Adrenal gland (tissue), 12 donors: ENCODE data around the gene PHF2. TPM values are rescaled to one million over a fixed set of nuclear protein-coding genes. Genes with fewer than 3 reads are reported as not detected.
"Not testable (repeated sequence)": the region's sequence is repeated elsewhere in the genome, so short reads cannot be mapped to it uniquely, and the experiment has no call there.

Experiments
- DNase-seq, 7 donors: peaks; one replicate each; pipeline ENCODE4 v3.0.0-alpha.2; 2019 to 2020
- H3K27ac ChIP-seq, 5 donors: fragments of 200-600 bp; sonication (generic) in 4 of 5; 1 replicate in 3 of 5; 2 replicates in 2 of 5; pipeline versions ENCODE4 v1.5.1 to v1.8.0; 2016 to 2020; ENCODE audit warnings: mild to moderate bottlenecking in 1 of 5
- H3K27me3 ChIP-seq: fragments of 200-600 bp; 2 replicates; pipeline ENCODE4 v1.8.0; 2021
- H3K36me3 ChIP-seq, 2 donors: fragments of 200-600 bp; replicated peaks in 1 of 2; 1 replicate in 1 of 2; 2 replicates in 1 of 2; pipeline versions ENCODE4 v1.5.1 to v1.8.0; 2018 to 2022
- H3K4me1 ChIP-seq, 2 donors: fragments of 200-600 bp; replicated peaks in 1 of 2; 1 replicate in 1 of 2; 2 replicates in 1 of 2; pipeline versions ENCODE4 v1.5.1 to v1.8.0; 2018 to 2021
- H3K4me3 ChIP-seq, 4 donors: fragments of 200-600 bp; sonication (generic) in 3 of 4; one replicate each; pipeline ENCODE4 v1.5.1; 2016 to 2018
- H3K9me3 ChIP-seq, 3 donors: fragments of 200-600 bp; sonication (generic) in 1 of 3; replicated peaks in 1 of 3; 1 replicate in 2 of 3; 2 replicates in 1 of 3; pipeline versions ENCODE4 v1.5.1 to v1.8.0; 2016 to 2021
- POLR2A ChIP-seq, 2 donors: fragments of 450-650 bp; IDR thresholded peaks; one replicate each; pipeline ENCODE4 v1.6.1; 2017; ENCODE audit warnings: antibody characterized with exemption in 2 of 2, mild to moderate bottlenecking in 2 of 2, moderate library complexity in 1 of 2
- WGBS, 4 donors: extraction: QIAGEN DNeasy Blood & Tissue Kit in 2 of 4; methylation state at CpG; one replicate each; pipeline versions ENCODE4 v1.1.5 to v1.1.7; 2013 to 2017; 5-methylcytosine and 5-hydroxymethylcytosine counted together
- intact Hi-C, 2 donors: fragments of 100-400 bp; cut with DNase I; formaldehyde crosslinking; loops; one replicate each; pipeline versions ENCODE4 v1.14.1 to v1.15.0; 2022 to 2023
- polyA plus RNA-seq, 3 donors: library from polyadenylated mRNA; stranded (reverse); fragments of 200-250 nt in 2 of 3; fragments of 350-450 nt in 1 of 3; fragmentation: Illumina TruSeq in 1 of 3; extraction: RNeasy Lipid Tissue Mini Kit (QIAGEN cat#74804) in 1 of 3; gene quantifications; one replicate each; pipeline ENCODE4 v1.2.3, GENCODE V29; 2013 to 2014
- total RNA-seq, 9 donors: library from RNA; depleted of rRNA in 4 of 9; stranded (reverse); fragments of >200 nt in 4 of 9; fragments of 120-200 nt in 1 of 9; fragmentation: NEBNext Ultra II Directional in 1 of 9; extraction: Animal tissue kit (Norgen Biotek cat#: 25700) in 1 of 9; gene quantifications; one replicate each; pipeline versions ENCODE4 v1.1.0 to v1.2.4, GENCODE V29; 2013 to 2023
- TF ChIP-seq, protein P1 (sequence below), 6 experiments: fragments of 450-650 bp in 4 of 6; fragments of 200-600 bp in 2 of 6; sonication (generic) in 1 of 6; IDR thresholded peaks; 1 replicate in 5 of 6; 2 replicates in 1 of 6; pipeline versions ENCODE4 v1.5.1 to v1.8.0; 2016 to 2021; ENCODE audit warnings: antibody characterized with exemption in 6 of 6, mild to moderate bottlenecking in 2 of 6, moderate library complexity in 1 of 6
- donor health status: healthy with polysubstance abuse.
- donor health status: Bipolar disorder and iron deficiency.
- donor health status: DM: yes; HTN: yes; CAD: no.
- donor health status: DM: no; HTN: no; CAD: no.
- donor health status: DM: no; HTN: no; CAD: no.
- donor health status: DM: yes; HTN: yes; CAD: no.

PHF2 gene
- total and polyA plus RNA-seq, 12 donors = 11.0 to 37.6 (median 22.0) TPM

DNA sequence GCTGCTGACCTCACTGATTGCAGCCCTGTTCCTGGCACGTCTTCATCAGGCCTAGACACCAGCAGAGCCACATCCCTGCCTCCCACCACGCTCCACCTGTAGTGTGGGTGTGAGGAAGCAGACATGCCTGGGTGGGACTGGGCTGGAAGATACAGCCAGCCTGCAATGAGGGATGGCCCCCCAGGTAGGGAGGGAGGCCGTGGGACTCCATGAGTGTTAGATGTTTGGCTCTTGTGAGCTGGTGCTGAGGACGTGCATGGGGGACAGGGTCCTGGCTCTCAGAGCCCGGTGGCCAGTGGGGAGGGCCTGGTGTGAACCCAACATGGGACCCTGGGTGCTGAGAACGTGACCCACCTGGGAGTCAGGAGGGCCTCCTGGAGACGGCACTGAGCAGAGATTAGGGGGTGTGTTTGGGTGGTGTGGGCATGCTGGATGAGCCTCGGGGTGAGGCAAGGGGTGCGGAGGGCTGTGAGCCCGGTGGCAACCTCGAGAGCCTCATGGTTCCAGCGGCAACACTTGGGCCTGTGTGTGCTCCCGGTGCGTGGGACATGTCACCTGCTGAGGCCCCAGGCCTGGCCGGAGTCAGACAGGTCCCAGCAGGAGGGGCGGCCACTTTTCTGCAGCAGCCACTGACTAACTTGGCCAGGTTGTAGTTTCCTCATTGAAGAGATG lies 87.6 kb downstream of the PHF2 start:
- WGBS, 4 donors = 88 to 96% (median 92%) methylated on average over 11 to 16 of the region's 16 CpGs
- DNase-seq = peak in 1 of 7 donors; percentile 8
- no peaks in the 10 kb centered on the region for H3K9me3 ChIP-seq
- no peaks in the 10 kb centered on the region for H3K27me3 ChIP-seq
- no peaks in the 10 kb centered on the region for H3K4me1 ChIP-seq
- H3K36me3 ChIP-seq = peaks cover 0 to 8% of the 10 kb centered on the region in 2 donors
- intact Hi-C loops = no loop called here
- TF ChIP-seq, protein P1, sequence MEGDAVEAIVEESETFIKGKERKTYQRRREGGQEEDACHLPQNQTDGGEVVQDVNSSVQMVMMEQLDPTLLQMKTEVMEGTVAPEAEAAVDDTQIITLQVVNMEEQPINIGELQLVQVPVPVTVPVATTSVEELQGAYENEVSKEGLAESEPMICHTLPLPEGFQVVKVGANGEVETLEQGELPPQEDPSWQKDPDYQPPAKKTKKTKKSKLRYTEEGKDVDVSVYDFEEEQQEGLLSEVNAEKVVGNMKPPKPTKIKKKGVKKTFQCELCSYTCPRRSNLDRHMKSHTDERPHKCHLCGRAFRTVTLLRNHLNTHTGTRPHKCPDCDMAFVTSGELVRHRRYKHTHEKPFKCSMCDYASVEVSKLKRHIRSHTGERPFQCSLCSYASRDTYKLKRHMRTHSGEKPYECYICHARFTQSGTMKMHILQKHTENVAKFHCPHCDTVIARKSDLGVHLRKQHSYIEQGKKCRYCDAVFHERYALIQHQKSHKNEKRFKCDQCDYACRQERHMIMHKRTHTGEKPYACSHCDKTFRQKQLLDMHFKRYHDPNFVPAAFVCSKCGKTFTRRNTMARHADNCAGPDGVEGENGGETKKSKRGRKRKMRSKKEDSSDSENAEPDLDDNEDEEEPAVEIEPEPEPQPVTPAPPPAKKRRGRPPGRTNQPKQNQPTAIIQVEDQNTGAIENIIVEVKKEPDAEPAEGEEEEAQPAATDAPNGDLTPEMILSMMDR (IDR thresholded peaks at IDR 0.05) = no peak
- TF ChIP-seq POLR2A (IDR thresholded peaks at IDR 0.05) = no peak
- no peak overlapping the region for H3K27ac ChIP-seq
- H3K4me3 ChIP-seq = no peak overlapping the region

DNA sequence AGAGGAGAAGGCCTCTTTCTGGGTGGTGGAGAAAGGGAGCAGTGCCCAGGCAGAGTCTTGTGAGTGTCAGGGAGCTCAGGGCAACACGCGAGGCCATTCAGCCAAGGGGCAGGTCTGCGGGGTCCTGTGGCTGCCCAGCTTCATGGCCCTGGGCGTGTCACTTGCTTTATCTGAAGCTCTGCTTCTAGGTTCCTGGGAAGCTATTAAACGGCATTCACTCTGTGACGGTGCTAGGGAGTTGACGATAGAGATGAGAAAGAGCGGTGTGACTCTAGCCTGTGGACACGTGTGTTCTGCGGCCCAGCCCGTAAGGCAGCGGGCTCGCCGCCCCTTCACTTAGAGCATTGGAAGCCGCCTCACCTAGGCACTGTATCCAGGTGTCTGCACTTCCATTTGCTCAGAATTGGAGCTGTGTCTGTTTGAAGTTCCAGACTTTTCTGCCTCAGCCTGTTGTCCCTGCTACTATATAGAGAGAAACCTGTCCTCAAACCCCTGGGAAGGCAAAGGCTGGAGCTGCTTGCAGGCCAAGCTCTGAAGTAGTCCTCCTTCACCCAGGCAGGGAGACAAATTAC lies 88.3 kb downstream of the PHF2 start:
- 89 to 100% (median 93%) methylated on average over 3 to 15 of the region's 15 CpGs for WGBS, 4 donors
- intact Hi-C loops = no loop called here
- Histone ChIP-seq H3K27me3 (no peaks in the 10 kb centered on the region), H3K36me3 (peaks cover 0 to 8% of the 10 kb centered on the region in 2 donors), H3K4me3 (no peak overlapping the region), H3K4me1 (no peaks in the 10 kb centered on the region), H3K27ac (no peak overlapping the region), H3K9me3 (no peaks in the 10 kb centered on the region)
- TF ChIP-seq, protein P1 (IDR thresholded peaks at IDR 0.05) = no peak
- no peak for TF ChIP-seq POLR2A (IDR thresholded peaks at IDR 0.05)
- DNase-seq = peak in 2 of 7 donors; percentile 1 to 20

DNA sequence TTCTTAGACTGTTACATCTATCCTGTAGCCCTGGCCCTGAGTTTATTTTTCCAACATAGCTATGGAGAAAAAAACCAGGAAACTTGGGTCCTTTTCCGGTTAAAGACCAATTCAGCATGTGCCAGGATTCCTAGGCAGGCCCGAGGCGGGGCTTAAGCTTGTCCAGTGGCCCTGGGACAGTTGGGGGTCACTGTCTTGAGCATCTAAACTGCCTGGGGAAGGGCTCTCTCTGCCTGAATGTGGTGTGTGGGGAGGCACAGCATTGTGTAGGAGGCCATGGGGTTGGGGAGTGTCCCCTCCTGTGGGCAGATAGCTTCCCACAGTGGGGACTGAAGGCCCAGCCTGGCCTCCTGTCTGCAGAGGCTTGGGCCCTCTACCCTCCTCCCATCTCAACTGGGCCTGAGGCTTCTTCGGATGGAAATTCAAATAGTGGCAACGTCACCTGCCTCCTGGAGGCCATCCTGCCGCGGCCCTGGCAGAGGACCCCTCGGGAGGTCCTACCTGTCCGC lies 88.8 kb downstream of the PHF2 start:
- Histone ChIP-seq H3K27ac (no peak overlapping the region), H3K36me3 (peaks cover 0 to 8% of the 10 kb centered on the region in 2 donors), H3K4me3 (no peak overlapping the region), H3K27me3 (no peaks in the 10 kb centered on the region), H3K9me3 (no peaks in the 10 kb centered on the region), H3K4me1 (no peaks in the 10 kb centered on the region)
- TF ChIP-seq, protein P1 (IDR thresholded peaks at IDR 0.05) = no peak
- TF ChIP-seq POLR2A (IDR thresholded peaks at IDR 0.05) = no peak
- intact Hi-C loops = no loop called here
- WGBS, 4 donors = 75 to 94% (median 93%) methylated on average over 3 to 9 of the region's 9 CpGs
- peak in 2 of 7 donors; percentile 2 to 9 for DNase-seq

DNA sequence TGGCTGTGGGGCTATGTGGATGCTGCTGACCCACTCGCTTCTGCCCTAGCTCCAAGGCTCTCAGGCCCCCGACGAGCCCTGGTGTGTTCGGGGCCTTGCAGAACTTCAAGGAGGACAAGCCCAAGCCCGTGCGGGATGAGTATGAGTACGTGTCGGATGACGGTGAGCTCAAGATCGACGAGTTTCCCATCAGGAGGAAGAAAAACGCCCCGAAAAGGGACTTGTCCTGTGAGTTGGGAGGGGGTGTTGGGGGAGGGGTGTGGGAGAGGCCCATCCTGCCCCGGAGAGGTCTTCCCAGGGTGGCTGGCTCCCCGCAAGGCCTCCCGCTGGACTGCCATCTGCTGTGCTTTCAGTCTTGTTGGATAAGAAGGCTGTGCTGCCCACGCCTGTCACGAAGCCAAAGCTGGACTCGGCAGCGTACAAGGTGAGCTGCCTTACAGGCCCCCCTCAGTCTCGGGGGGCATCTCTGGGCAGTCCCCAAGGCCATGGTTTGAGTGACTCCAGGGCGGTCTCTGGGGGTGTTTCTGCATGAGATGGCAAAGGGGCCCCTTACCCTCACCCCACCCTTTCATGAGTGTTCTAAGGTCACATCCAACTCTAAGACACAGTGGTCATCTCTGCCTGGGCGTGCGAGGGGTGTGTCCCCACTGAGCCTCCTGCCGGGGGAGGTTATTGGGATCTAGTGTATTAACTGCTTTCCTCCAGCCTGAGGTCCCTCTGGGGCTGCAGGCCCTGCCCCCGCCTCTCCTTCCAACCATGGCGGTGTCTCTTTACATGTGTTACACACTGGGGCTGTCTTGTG lies 89.5 kb downstream of the PHF2 start:
- H3K27ac ChIP-seq = no peak overlapping the region
- no peak overlapping the region for H3K4me3 ChIP-seq
- intact Hi-C loops = no loop called here
- no peaks in the 10 kb centered on the region for H3K4me1 ChIP-seq
- H3K36me3 ChIP-seq = peaks cover 0 to 3% of the 10 kb centered on the region in 2 donors
- H3K9me3 ChIP-seq = no peaks in the 10 kb centered on the region
- WGBS, 4 donors = 89 to 93% (median 92%) methylated on average over 22 to 27 of the region's 27 CpGs
- TF ChIP-seq POLR2A (IDR thresholded peaks at IDR 0.05) = no peak
- TF ChIP-seq, protein P1 (IDR thresholded peaks at IDR 0.05) = no peak
- peak in 4 of 7 donors; percentile 4 to 37 (median 10) for DNase-seq
- no peaks in the 10 kb centered on the region for H3K27me3 ChIP-seq

DNA sequence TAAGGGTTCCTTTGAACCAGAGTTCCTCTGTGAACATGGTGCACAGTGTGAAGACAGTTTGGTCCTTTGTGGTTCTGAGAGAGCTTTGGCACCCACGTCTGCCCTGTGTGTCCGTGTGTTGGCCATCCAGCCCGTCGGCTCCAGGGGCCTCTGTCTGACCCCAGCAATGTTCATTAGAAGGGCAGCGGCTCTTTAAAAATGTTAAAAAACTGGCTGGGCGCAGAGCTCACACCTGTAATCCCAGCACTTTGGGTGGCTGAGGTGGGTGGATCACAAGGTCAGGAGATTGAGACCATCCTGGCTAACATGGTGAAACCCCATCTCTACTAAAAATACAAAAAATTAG lies 90.0 kb downstream of the PHF2 start:
- H3K4me1 ChIP-seq, H3K4me3 ChIP-seq, intact Hi-C loops, H3K36me3 ChIP-seq, H3K9me3 ChIP-seq, H3K27ac ChIP-seq, H3K27me3 ChIP-seq: not testable (repeated sequence)
- 90 to 96% (median 94%) methylated on average over 5 to 6 of the region's 6 CpGs for WGBS, 4 donors
- peak in 4 of 7 donors; percentile 1 to 11 (median 6) for DNase-seq
